Fibroblast of the conjunctiva (primary cell): ENCODE data around the gene ZCCHC24.

Source experiments
- DNase-seq: peaks from one replicate; pipeline ENCODE4 v3.0.0-alpha.2; 2010; ENCODE audit warnings: low read depth

Gene ZCCHC24

GRCh38 chr10:79360499-79361342 is 84.7 kb downstream of the ZCCHC24 start:
- no peak for DNase-seq

- DNase-seq, result no peak
These were observed 85.5 kb downstream of the ZCCHC24 start for GRCh38 chr10:79359816-79360498.

DNA sequence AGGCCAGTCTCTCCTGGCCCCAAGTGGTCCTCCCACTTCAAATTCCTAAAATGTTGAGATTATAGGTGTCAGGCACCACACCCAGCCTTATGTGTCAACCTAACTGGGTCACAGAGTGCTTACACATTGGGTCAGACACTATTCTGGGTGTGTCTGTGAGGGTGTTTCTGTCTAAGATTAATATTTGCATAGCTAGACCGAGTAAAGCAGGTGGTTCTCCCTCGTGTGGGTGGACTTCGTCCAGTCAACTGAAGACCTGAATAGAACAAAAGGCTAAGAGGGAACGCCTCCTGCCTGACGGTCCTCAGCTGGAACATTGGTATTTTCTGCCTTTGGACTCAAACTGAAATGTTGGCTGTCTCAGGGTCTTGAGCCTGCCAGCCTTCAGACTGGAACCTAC is 86.6 kb downstream of the ZCCHC24 start:
- no peak for DNase-seq

GRCh38 chr10:79357180-79357579 is 88.2 kb downstream of the ZCCHC24 start:
- DNase-seq, result no peak

DNA sequence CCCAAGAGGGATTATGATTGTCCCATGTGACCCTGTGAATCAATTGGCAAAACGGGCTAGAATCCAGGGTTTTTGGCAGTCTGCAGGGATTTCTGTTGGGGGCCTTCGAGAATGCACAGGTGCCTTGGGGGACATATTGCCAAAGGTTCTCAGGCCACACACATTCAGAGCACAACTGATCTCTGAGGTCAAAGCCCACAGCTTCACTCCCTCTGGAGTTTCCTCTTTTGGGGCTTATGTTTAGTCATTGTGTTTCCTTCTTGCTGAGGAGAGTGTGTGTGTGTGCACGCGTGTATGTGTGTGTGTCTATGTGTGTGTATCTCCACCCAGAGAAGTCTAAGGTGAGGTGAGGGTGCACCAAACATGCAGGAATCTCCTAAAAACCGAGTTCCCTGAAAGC is 89.3 kb downstream of the ZCCHC24 start:
- no peak for DNase-seq

DNA sequence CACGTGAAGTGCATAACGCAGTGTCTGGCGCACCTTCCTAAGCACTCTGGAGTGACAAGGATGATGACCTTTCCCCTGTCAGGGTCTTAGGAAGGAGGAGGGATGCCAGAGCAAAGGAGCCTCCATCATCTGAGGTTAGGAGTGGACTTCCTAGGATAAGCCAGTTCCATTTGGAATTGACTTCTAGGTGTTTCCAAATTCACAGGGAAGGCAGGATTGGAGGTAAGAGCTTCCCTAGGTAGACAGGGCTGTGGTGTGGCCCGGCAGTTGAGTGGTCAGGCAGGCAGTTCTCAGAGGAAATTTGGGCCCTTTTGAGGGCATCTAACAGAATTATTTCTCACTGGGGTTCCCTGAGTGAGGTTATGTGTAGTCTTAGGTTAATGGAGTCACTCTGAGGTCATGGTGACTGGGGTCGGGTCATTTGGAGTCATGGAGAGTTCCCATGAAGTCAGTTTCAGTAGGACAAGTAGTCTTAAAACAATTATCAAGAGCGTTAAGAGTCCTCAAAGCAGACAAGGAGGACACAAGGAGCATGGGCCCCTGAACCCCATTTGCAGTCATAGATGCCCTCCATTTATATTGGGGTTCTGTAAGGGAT is 89.9 kb downstream of the ZCCHC24 start:
- DNase-seq, result no peak

- DNase-seq, result no peak
These were observed 90.8 kb downstream of the ZCCHC24 start for GRCh38 chr10:79354615-79355014.

DNA sequence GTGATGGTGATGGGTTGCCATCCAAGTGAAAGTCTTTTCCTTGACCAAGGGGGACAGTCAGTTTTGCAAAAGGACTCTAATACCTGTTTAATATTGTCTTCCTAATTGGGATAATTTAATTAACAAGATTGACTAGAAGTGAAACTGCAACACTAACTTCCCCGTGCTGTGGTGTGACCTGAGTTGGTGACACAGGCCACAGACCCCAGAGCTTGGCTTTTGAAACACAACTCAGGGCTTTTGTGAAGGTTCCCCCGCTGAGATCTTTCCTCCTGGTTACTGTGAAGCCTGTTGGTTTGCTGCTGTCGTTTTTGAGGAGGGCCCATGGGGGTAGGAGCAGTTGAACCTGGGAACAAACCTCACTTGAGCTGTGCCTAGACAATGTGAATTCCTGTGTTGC is 91.3 kb downstream of the ZCCHC24 start:
- no peak for DNase-seq

GRCh38 chr10:79353726-79354125 is 91.7 kb downstream of the ZCCHC24 start:
- DNase-seq, result no peak

- no peak for DNase-seq
These were observed 92.4 kb downstream of the ZCCHC24 start for GRCh38 chr10:79353000-79353406.

GRCh38 chr10:79352035-79352877 is 93.2 kb downstream of the ZCCHC24 start:
- no peak for DNase-seq

DNA sequence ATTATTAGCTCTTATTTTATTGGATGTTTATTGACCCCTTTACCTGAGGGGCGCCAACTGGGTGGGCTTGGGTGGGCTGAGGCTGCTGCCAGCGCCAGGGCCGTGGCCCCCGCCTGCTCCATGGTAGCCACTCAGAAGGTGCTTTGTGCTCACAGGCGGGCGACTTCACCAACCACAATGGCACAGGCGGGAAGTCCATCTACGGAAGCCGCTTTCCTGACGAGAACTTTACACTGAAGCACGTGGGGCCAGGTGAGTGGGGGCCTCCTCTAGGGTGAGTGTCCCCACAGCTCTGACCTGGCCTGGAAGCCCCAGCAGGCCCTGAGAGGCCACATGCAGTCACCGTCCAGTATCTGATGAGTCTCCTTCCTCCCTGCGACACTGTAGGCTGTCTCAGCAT is 94.1 kb downstream of the ZCCHC24 start:
- DNase-seq, result no peak

DNA sequence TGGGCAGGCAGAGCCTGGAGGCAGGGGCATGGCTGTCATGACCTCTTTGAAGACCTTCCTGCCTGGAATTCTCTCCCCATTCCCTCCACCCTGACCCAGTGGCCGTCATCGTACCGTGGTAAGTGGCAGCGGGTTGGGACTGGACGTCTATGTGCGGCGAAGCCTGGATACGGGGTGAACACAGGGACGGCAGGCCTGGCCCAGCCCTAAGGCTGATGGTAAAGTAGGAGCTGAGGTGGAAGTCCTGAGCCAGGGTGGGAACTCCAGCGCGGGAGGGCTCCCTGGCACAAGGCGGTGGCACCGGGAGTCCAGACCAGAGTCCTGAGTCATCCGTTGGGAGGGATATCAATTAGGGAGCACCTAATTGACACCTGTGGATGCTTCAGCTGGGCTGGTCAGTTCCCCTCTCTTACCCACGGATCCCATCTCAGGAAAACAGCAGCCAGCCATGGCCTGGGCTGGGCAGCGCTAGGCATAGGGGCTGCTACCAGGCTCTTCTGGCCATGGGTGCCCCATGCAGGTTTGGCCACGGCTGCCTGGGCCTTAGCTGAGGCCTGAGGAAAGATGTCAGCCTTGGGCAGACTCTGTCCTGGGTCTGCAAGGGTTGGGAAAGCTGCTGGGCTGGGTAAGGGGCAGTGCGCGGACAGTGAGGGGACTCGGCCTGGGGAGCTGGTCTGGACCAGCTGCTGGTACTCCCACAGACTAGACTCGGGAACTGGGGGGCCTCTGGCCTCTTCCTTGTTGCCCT is 94.8 kb downstream of the ZCCHC24 start:
- DNase-seq, result no peak

GRCh38 chr10:79349766-79350406 is 95.5 kb downstream of the ZCCHC24 start:
- no peak for DNase-seq

DNA sequence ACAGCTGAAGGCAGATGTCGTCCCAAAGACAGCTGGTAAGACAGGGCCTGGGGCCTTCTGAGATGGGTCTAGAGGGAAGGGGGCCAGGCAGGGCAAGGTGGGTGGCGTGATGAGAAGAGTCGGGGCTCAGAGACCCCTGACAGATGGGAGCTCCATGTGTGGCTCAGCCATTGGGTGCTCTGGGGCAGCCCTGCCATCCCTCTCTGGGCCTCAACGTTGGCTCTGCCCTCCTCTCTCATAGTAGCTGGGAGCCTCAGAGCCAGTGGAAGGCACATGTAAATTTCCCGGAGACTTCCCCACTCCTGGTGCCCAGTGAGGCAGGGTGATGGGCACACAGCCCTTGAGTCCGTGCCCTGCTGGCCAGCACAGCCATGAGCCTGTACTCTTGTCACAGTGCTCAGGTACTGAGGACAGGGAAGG is 96.3 kb downstream of the ZCCHC24 start:
- no peak for DNase-seq

DNA sequence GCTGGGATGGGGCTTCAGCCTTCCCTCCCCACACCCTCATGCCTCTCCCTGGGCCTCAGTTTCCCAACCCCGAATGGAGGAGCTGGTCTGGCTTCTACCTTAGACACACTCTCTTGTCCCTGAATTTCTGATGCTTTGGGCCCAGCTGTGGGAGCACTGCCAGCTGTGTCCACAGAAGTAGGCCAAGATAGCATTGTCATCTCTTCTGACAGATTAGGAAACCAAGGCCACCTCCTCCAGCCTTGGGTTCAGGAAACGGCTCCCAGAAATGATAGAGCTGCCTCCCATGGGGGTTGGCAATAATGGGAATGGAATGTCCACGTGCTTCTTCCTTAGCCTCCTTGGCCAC is 96.8 kb downstream of the ZCCHC24 start:
- DNase-seq, result no peak

- peak; percentile 34 for DNase-seq
These were observed 97.4 kb downstream of the ZCCHC24 start for GRCh38 chr10:79347894-79348639.

GRCh38 chr10:79347226-79347893 is 98.1 kb downstream of the ZCCHC24 start, which contains the start of gene PPIF:
Gene PPIF, plus strand, starts transcription at chr10:79347469. Its CDS starts 80 bp downstream, at chr10:79347549.
- peak; percentile 82 for DNase-seq

GRCh38 chr10:79346388-79347225 is 98.8 kb downstream of the ZCCHC24 start:
- DNase-seq, result no peak
